GM12864 (cell line): Measurements from ENCODE around the gene GALP.
A peak's percentile ranks its signal among the peaks of the same experiment; 100 is the strongest.

ENCODE experiments used
- DNase-seq: peaks from one replicate; pipeline ENCODE4 v3.0.0-alpha.2; 2011; ENCODE audit warnings: low read depth
- H3K4me3 ChIP-seq: 2 replicates; pipeline ENCODE4 v1.5.1; 2011; ENCODE audit warnings: mild to moderate bottlenecking, low read depth, low read length, control low read depth
- CTCF ChIP-seq: IDR thresholded peaks from 2 replicates; pipeline ENCODE4 v1.5.1; 2011; ENCODE audit warnings: low read depth, mild to moderate bottlenecking, moderate library complexity, low read length, control low read depth, inconsistent platforms; ENCODE audit errors: missing control alignments

Gene GALP

GRCh38 chr19:56142087-56142787, 33.6 kb upstream of the GALP start:
- H3K4me3 ChIP-seq = peak overlapping the region; percentile 64
- TF ChIP-seq CTCF = no peak
- no peak for DNase-seq

- no peak for TF ChIP-seq CTCF
- DNase-seq = no peak
- no peak overlapping the region for H3K4me3 ChIP-seq
These were observed 32.8 kb upstream of the GALP start for GRCh38 chr19:56142897-56143434.

GRCh38 chr19:56144376-56144775, 31.4 kb upstream of the GALP start:
- no peak for DNase-seq
- TF ChIP-seq CTCF = no peak

DNA sequence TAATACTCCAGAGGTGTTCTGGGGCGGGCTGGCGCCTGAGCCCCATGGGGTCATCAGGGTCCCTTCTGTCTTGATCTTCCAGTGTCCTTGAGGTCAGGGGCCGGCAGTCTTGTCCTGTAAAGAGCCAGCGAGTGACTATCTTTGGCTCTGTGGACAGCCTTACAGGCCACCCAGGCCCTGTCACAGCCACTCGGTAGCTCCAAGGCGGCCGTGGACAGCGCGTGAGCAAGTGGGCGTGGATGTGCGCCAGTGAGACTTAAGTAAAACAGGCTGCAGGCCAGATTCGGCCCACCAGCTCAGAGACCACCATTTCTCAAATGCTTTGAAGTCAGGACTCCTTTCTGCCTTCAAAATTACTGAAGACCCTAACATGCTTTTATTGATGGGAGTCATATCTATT, 31.0 kb upstream of the GALP start:
- H3K4me3 ChIP-seq = no peak overlapping the region
- no peak for TF ChIP-seq CTCF
- DNase-seq = no peak

More at GRCh38 chr19:56144376-56144775, 31.4 kb upstream of the GALP start:
- no peak overlapping the region for H3K4me3 ChIP-seq

DNA sequence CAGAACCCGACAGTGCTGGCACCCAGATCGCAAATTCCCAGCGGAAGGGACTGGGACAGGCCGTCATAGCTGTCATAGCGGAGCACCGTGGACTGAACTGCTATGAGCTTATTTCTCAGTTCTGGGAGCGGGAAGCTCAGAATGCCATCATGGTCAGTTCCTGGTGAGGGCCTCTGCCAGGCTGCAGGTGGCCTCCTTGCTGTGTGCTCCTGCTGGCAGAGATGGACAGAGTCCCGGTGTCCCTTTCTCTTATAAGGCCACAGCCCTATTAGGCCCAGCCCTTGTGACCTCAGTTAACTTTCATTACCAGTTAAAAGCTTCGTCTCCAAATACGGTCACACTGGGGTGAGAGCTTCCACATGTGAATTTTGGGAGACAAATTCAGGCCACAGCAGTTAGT, 30.1 kb upstream of the GALP start:
- no peak for TF ChIP-seq CTCF
- no peak for DNase-seq
- H3K4me3 ChIP-seq = no peak overlapping the region

DNA sequence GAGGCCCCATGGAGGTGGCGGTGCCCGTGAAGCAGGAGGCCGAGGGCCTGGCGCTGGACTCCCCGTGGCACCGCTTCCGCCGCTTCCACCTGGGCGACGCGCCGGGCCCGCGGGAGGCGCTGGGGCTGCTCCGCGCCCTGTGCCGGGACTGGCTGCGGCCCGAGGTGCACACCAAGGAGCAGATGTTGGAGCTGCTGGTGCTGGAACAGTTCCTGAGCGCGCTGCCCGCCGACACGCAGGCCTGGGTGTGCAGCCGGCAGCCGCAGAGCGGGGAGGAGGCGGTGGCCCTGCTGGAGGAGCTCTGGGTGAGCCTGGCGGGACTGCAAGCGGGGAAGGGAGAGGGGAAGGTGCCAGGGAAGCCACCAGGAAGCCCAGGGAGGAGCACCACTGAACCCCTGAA, 28.9 kb upstream of the GALP start:
- DNase-seq = no peak
- no peak overlapping the region for H3K4me3 ChIP-seq
- no peak for TF ChIP-seq CTCF

- no peak for TF ChIP-seq CTCF
- no peak for DNase-seq
- no peak overlapping the region for H3K4me3 ChIP-seq
These were observed 28.5 kb upstream of the GALP start for GRCh38 chr19:56147307-56147706.
